Measurements from ENCODE around the gene ENTPD5.

DNA sequence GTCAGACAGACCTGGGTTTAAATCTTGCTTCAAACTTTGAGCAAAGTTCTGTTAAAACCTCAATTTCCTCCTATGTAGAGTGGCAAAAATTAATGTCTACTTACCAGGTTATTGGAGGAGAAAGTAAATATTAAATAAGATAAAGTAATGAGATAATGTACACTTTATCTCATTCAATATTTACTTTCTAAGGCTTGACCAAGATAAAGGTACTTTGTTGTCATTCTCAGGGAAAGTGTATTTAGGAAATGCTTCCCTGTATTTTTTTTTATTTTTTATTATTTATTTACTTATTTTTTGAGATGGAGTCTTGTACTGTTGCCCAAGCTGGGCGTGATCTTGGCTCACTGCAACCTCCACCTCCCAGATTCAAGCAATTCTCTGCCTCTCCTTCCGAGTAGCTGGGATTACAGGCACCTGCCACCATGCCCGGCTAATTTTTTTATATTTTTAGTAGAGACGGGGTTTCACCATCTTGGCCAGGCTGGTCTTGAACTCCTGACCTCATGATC lies 73.9 kb downstream of the ENTPD5 start:
- TF ChIP-seq, protein P1, sequence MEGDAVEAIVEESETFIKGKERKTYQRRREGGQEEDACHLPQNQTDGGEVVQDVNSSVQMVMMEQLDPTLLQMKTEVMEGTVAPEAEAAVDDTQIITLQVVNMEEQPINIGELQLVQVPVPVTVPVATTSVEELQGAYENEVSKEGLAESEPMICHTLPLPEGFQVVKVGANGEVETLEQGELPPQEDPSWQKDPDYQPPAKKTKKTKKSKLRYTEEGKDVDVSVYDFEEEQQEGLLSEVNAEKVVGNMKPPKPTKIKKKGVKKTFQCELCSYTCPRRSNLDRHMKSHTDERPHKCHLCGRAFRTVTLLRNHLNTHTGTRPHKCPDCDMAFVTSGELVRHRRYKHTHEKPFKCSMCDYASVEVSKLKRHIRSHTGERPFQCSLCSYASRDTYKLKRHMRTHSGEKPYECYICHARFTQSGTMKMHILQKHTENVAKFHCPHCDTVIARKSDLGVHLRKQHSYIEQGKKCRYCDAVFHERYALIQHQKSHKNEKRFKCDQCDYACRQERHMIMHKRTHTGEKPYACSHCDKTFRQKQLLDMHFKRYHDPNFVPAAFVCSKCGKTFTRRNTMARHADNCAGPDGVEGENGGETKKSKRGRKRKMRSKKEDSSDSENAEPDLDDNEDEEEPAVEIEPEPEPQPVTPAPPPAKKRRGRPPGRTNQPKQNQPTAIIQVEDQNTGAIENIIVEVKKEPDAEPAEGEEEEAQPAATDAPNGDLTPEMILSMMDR (conservative IDR thresholded peaks at IDR 0.05; ENCODE audit: low read depth, low read length), result no peak
- TF ChIP-seq FOS (IDR thresholded peaks at IDR 0.05; ENCODE audit: low read depth, low read length) (no peak), POLR2A (IDR thresholded peaks at IDR 0.05; ENCODE audit: low read depth, low read length) (no peak)
